ES-I3 (cell line): ENCODE data around the gene DSC3.

Experiments used
- H3K36me3 ChIP-seq: 2 replicates; pipeline ENCODE4 v1.6.1; 2013; ENCODE audit warnings: mild to moderate bottlenecking, low read length, control low read depth, moderate library complexity; ENCODE audit not compliant: insufficient read depth
- H3K4me1 ChIP-seq: 2 replicates; pipeline ENCODE4 v1.6.1; 2013; ENCODE audit warnings: mild to moderate bottlenecking, control low read depth, low read length; ENCODE audit not compliant: insufficient read depth
- H3K9ac ChIP-seq: 2 replicates; pipeline ENCODE4 v1.6.1; 2013; ENCODE audit warnings: low read depth, mild to moderate bottlenecking, low read length, moderate library complexity
- H3K9me3 ChIP-seq: 2 replicates; pipeline ENCODE4 v1.6.1; 2013; ENCODE audit warnings: mild to moderate bottlenecking, low read length, moderate library complexity; ENCODE audit not compliant: control insufficient read depth, insufficient read depth

The DSC3 gene

DNA sequence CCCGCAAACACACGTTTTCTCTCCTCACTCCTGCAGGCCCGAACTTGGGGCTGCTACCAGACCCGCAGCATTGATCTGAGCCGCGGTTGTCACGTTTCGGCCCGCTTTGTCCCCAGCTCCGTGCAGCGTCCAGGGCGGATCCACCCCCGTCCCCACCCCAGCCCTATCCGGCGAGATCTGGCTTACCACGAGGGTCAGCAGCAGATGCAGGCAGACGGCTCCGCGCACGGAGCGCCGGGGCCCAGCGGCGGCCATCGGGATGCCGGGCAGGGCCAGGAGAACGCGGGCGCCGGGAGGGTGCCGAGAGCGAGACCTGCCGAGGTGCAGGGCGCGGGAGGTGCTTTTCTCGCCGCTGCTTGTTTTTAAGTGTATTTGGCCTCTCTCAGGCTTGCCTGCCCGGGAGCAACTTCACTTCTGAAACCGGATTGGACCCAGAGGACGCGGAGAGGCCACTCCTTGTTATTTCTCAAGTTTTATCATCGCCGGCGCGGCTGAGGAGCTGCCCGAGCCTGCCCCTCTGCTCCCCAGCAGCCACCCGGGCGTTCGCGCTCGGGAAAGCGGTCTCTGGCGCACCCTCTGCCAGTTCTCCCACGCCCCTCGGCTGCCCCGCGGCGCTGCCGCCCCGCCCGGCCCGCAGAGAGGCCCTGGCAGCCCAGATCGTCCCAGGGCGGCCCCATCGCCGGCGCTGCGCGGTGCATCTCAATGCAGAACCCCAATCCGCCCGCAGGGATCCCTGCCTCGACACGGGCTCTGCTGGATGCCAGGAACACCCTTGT is at the start of gene DSC3:
DSC3 (minus strand) TSS at position 337 of the 776 bp plus-strand sequence; CDS start at position 255, 82 bp downstream.
- Histone ChIP-seq H3K9ac (peak within 1 kb of the TSS; percentile 77), H3K9me3 (no peaks in the 10 kb centered on the region; the same call in 1 of the 2 replicates), H3K36me3 (no peaks in the 10 kb centered on the region), H3K4me1 (no peaks in the 10 kb centered on the region)

- no peaks in the 10 kb centered on the region for H3K9me3 ChIP-seq
- H3K36me3 ChIP-seq, result no peaks in the 10 kb centered on the region; the same call in none of the 2 replicates
- no peaks in the 10 kb centered on the region for H3K4me1 ChIP-seq
- H3K9ac ChIP-seq, result no peak overlapping the region
Observed at GRCh38 chr18:31091350-31091749, 48.8 kb upstream of the DSC3 start.

DNA sequence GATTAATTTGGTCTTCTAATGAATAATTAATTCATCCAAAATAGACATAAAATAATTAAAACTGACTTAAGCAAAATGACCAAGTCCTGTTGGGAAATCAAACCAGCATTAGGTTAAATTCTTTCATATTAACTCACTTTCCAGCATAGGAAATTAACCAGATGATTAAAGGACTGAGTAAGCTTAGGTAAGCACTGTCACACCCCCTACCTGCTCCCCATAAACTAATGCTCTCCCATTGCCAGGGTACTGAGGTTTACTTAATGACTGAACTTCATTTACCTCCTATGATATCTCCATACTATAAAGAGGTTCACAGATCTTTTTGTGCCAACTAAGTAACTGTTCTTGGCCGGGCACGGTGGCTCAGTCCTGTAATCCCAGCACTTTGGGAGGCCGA is 46.0 kb upstream of the DSC3 start:
- Histone ChIP-seq H3K36me3 (no peaks in the 10 kb centered on the region; the same call in none of the 2 replicates), H3K4me1 (no peaks in the 10 kb centered on the region), H3K9ac (no peak overlapping the region), H3K9me3 (no peaks in the 10 kb centered on the region)

- Histone ChIP-seq H3K36me3 (no peaks in the 10 kb centered on the region), H3K9ac (no peak overlapping the region), H3K4me1 (no peaks in the 10 kb centered on the region), H3K9me3 (no peaks in the 10 kb centered on the region)
Observed at GRCh38 chr18:31079973-31080372, 37.4 kb upstream of the DSC3 start.

- H3K4me1 ChIP-seq, result no peaks in the 10 kb centered on the region
- H3K36me3 ChIP-seq, result peaks cover 7% of the 10 kb centered on the region; the same call in 1 of the 2 replicates
- H3K9me3 ChIP-seq, result no peaks in the 10 kb centered on the region
- no peak overlapping the region for H3K9ac ChIP-seq
Observed at GRCh38 chr18:31077878-31078277, 35.3 kb upstream of the DSC3 start.

GRCh38 chr18:31072175-31072574 is 29.6 kb upstream of the DSC3 start:
- H3K36me3 ChIP-seq, result peaks cover 12% of the 10 kb centered on the region
- no peak overlapping the region for H3K9ac ChIP-seq
- no peaks in the 10 kb centered on the region for H3K9me3 ChIP-seq
- no peaks in the 10 kb centered on the region for H3K4me1 ChIP-seq

GRCh38 chr18:31070206-31070605 is 27.7 kb upstream of the DSC3 start:
- Histone ChIP-seq H3K36me3 (peaks cover 12% of the 10 kb centered on the region), H3K4me1 (no peaks in the 10 kb centered on the region), H3K9me3 (no peaks in the 10 kb centered on the region), H3K9ac (no peak overlapping the region)

DNA sequence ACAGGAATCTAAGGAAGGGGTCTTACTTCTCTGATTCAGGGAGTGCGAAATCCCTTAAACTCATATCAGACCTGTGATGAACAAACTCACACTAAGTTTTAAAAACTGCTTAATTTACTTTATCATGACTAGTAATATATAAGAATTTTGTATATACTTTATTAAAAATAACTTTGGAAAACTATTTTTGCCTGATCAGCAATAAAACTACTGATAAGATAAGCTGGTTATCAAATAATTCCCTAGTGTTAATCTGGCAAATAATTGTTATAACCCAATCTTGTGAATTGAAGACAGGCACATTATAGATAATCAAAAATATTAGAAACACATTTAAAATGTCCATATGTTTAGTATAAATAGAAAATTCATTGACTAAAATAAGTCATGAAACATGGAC is 23.7 kb upstream of the DSC3 start:
- H3K36me3 ChIP-seq, result peaks cover 5% of the 10 kb centered on the region; the same call in 1 of the 2 replicates
- no peaks in the 10 kb centered on the region for H3K4me1 ChIP-seq
- no peak overlapping the region for H3K9ac ChIP-seq
- H3K9me3 ChIP-seq, result no peaks in the 10 kb centered on the region

DNA sequence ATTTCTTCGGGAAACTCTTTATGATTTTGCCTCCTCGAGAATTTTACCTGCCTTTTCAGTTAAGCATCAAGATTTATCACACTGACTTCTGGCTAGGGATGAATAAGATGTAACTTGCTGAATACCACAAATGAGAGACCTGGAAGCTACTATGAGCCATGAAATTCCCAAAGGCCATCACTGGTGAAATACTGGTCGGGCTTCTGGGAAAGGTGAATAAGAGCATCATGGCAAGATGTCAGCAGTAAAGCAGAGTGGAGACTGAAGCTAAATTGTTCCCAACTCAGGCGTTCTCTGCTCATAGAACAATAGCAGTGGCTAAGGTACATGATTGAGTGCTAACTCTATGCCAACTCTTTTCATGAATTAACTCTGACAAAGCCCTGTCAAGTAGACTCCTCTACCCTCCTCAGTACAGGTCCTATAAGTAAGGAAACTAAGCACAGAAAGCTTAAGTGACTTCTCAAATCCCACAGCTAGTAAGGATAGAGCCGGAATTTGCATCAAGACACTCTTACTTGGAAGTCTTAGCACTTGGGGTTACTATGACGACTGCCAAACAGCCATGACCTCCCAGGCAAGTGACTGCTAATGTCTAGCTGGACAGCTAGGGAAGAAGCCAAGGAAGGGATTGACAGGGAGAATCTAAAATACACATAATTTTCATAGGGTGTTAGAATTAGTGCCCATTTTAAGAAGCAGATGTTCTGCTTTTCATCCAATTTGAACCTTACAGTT is 22.7 kb upstream of the DSC3 start:
- Histone ChIP-seq H3K36me3 (peaks cover 5% of the 10 kb centered on the region; the same call in 1 of the 2 replicates), H3K9me3 (no peaks in the 10 kb centered on the region), H3K4me1 (no peaks in the 10 kb centered on the region), H3K9ac (no peak overlapping the region)

GRCh38 chr18:31064130-31064529 is 21.6 kb upstream of the DSC3 start:
- Histone ChIP-seq H3K36me3 (peaks cover 4% of the 10 kb centered on the region; the same call in 1 of the 2 replicates), H3K9ac (no peak overlapping the region), H3K9me3 (no peaks in the 10 kb centered on the region), H3K4me1 (no peaks in the 10 kb centered on the region)

DNA sequence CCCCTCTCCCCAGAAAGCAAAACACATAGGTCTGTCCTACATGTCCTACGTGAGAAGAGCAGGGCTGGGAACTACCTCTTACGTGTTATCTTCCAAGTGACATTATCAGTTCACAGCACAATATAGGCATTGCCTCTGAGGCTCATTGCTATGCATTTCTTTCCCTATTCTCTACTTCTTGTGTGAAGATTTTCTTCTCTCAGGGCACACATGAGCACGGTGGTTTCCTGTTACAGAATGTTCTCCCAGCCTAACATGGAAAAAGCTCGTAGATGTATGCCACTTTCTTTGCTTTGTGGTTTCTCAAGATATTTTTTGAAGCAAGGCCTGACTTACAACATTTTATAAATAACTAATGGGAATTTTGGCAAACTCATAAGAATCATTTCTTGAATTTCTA is 19.4 kb upstream of the DSC3 start:
- H3K4me1 ChIP-seq, result no peaks in the 10 kb centered on the region; the same call in 1 of the 2 replicates
- no peaks in the 10 kb centered on the region for H3K36me3 ChIP-seq
- no peaks in the 10 kb centered on the region for H3K9me3 ChIP-seq
- no peak overlapping the region for H3K9ac ChIP-seq

- no peaks in the 10 kb centered on the region for H3K36me3 ChIP-seq
- peaks cover 11% of the 10 kb centered on the region; the same call in 1 of the 2 replicates for H3K4me1 ChIP-seq
- no peak overlapping the region for H3K9ac ChIP-seq
- H3K9me3 ChIP-seq, result no peaks in the 10 kb centered on the region
Observed at GRCh38 chr18:31058897-31059296, 16.4 kb upstream of the DSC3 start.

DNA sequence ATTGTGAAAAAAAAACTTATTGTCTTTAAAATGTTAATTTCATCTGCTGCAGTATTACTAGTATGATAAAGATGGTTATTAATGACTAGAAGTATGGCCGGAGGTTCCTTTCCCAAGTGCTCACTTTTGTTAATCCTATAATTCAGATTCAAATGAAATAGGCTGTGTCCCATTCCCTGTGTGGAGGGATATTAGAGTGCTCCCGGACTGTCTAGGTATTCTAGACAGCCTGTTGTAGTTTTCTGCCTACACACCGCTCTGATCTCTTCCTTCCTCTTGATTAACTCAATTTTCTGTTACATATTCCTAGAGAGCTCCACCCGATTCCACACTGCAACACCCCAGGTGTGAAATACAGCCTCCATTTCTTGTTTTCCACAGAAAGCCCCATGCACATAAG is 15.4 kb upstream of the DSC3 start:
- no peaks in the 10 kb centered on the region for H3K36me3 ChIP-seq
- H3K4me1 ChIP-seq, result peaks cover 11% of the 10 kb centered on the region; the same call in 1 of the 2 replicates
- no peaks in the 10 kb centered on the region for H3K9me3 ChIP-seq
- H3K9ac ChIP-seq, result no peak overlapping the region

- H3K9me3 ChIP-seq, result no peaks in the 10 kb centered on the region
- no peak overlapping the region for H3K9ac ChIP-seq
- peaks cover 11% of the 10 kb centered on the region; the same call in 1 of the 2 replicates for H3K4me1 ChIP-seq
- no peaks in the 10 kb centered on the region for H3K36me3 ChIP-seq
Observed at GRCh38 chr18:31057051-31057450, 14.5 kb upstream of the DSC3 start.

- Histone ChIP-seq H3K9me3 (no peaks in the 10 kb centered on the region), H3K9ac (no peak overlapping the region), H3K36me3 (no peaks in the 10 kb centered on the region), H3K4me1 (peaks cover 11% of the 10 kb centered on the region; the same call in 1 of the 2 replicates)
Observed at GRCh38 chr18:31056296-31056695, 13.8 kb upstream of the DSC3 start.
